B cell (primary cell): ENCODE measurements around the gene FRZB. TPM values are rescaled to one million over a fixed set of nuclear protein-coding genes. Genes with fewer than 3 reads are reported as not detected.

ENCODE experiments used
- ATAC-seq: fragments of 200-7000 bp; cut with Tn5 transposase; one replicate; pipeline ENCODE4 v1.10.0; 2021; ENCODE audit warnings: low read depth, mild to moderate bottlenecking, moderate number of reproducible peaks, moderate library complexity
- CTCF ChIA-PET: fragments of 350-600 bp; sonication (Branson Sonifier 250); formaldehyde crosslinking; loops from one replicate; lab custom pipeline; 2021; ENCODE audit warnings: antibody characterized with exemption, inconsistent platforms; lab: Charles Lee
- POLR2A ChIA-PET: fragments of 350-600 bp; sonication (Branson Sonifier 250); formaldehyde crosslinking; loops from one replicate; lab custom pipeline; 2021; ENCODE audit warnings: antibody characterized with exemption; lab: Charles Lee
- DNase-seq: peaks from one replicate; pipeline ENCODE4 v3.0.0; 2013
- H2AFZ ChIP-seq: 2 replicates; pipeline ENCODE4 v1.6.1; 2012; ENCODE audit warnings: mild to moderate bottlenecking, low read depth, low read length; ENCODE audit not compliant: insufficient read depth, poor library complexity, severe bottlenecking
- H3K27ac ChIP-seq, 2 donors: 1 replicate in 1 of 2; 2 replicates in 1 of 2; pipeline ENCODE4 v1.5.1; 2012 to 2013; ENCODE audit warnings: low read length in 2 of 2, mild to moderate bottlenecking in 2 of 2, moderate library complexity in 1 of 2
- H3K27me3 ChIP-seq, 4 experiments: fragments of 200-600 bp in 1 of 4; sonication (generic) in 1 of 4; replicated peaks in 1 of 4; 1 replicate in 2 of 4; 2 replicates in 2 of 4; pipeline versions ENCODE4 v1.6.1 to v1.7.0; 2013 to 2016; ENCODE audit warnings: low read length in 3 of 4, mild to moderate bottlenecking in 2 of 4, mixed read lengths in 1 of 4, moderate library complexity in 1 of 4; ENCODE audit not compliant: insufficient read depth in 4 of 4, control insufficient read depth in 3 of 4; ENCODE audit errors: control extremely low read depth in 1 of 4
- H3K36me3 ChIP-seq, 2 experiments: replicated peaks in 1 of 2; 1 replicate in 1 of 2; 2 replicates in 1 of 2; pipeline versions ENCODE4 v1.6.1 to v1.7.1; 2013; ENCODE audit warnings: low read length in 1 of 2; ENCODE audit not compliant: insufficient read depth in 2 of 2, control insufficient read depth in 1 of 2; ENCODE audit errors: control extremely low read depth in 1 of 2, extremely low read depth in 1 of 2
- H3K4me1 ChIP-seq, 2 donors: fragments of 200-600 bp in 1 of 2; sonication (generic) in 1 of 2; 1 replicate in 1 of 2; 2 replicates in 1 of 2; pipeline versions ENCODE4 v1.5.1 to v1.6.1; 2013 to 2017; ENCODE audit warnings: low read length in 2 of 2; ENCODE audit not compliant: control insufficient read depth in 2 of 2, insufficient read depth in 2 of 2
- H3K4me2 ChIP-seq: replicated peaks from 2 replicates; pipeline ENCODE3; 2012; ENCODE audit warnings: mild to moderate bottlenecking, low read depth, low read length; ENCODE audit not compliant: poor library complexity, severe bottlenecking
- H3K4me3 ChIP-seq, 5 experiments: fragments of 200-600 bp in 1 of 5; sonication (generic) in 1 of 5; 1 replicate in 3 of 5; 2 replicates in 2 of 5; pipeline versions ENCODE4 v1.5.1 to v1.7.0; 2011 to 2016; ENCODE audit warnings: low read length in 4 of 5, mild to moderate bottlenecking in 4 of 5, low read depth in 2 of 5, control low read depth in 1 of 5, moderate library complexity in 1 of 5; ENCODE audit not compliant: insufficient read depth in 1 of 5; ENCODE audit errors: control extremely low read depth in 1 of 5, extremely low read depth in 1 of 5
- H3K79me2 ChIP-seq: fragments of 200-600 bp; sonication (generic); one replicate; pipeline ENCODE4 v1.6.0; 2016; ENCODE audit warnings: low read length; ENCODE audit not compliant: control insufficient read depth, insufficient read depth
- H3K9ac ChIP-seq: fragments of 200-600 bp; sonication (generic); 2 replicates; pipeline ENCODE4 v1.6.1; 2017; ENCODE audit warnings: mild to moderate bottlenecking, low read length, moderate library complexity
- H3K9me3 ChIP-seq, 3 donors: one replicate each; pipeline versions ENCODE4 v1.6.1 to v1.7.1; 2013; ENCODE audit warnings: low read length in 2 of 3; ENCODE audit not compliant: control insufficient read depth in 2 of 3, insufficient read depth in 1 of 3; ENCODE audit errors: control extremely low read depth in 1 of 3
- H4K20me1 ChIP-seq: 2 replicates; pipeline ENCODE4 v1.6.0; 2012; ENCODE audit warnings: mild to moderate bottlenecking, low read length; ENCODE audit not compliant: insufficient read depth, control insufficient read depth, poor library complexity, severe bottlenecking
- H3K27ac Mint-ChIP-seq: one replicate; pipeline ENCODE4 v1.8.0; 2021; ENCODE audit warnings: mixed read lengths
- H3K27me3 Mint-ChIP-seq: one replicate; pipeline ENCODE4 v1.8.0; 2021; ENCODE audit warnings: mixed read lengths
- H3K4me1 Mint-ChIP-seq: one replicate; pipeline ENCODE4 v1.8.0; 2021; ENCODE audit warnings: mixed read lengths
- H3K4me3 Mint-ChIP-seq: one replicate; pipeline ENCODE4 v1.8.0; 2021; ENCODE audit warnings: mixed read lengths
- H3K9me3 Mint-ChIP-seq: one replicate; pipeline ENCODE4 v1.8.0; 2022; ENCODE audit warnings: mixed read lengths; ENCODE audit not compliant: insufficient read depth
- CTCF ChIP-seq: fragments of 200-600 bp; IDR thresholded peaks from one replicate; pipeline ENCODE4 v1.8.0; 2022; ENCODE audit warnings: antibody characterized with exemption, mild to moderate bottlenecking
- EZH2 ChIP-seq: IDR thresholded peaks from 2 replicates; pipeline ENCODE4 v1.6.1; 2012; ENCODE audit warnings: borderline replicate concordance, low read depth, mild to moderate bottlenecking, moderate library complexity, low read length; ENCODE audit not compliant: insufficient read depth, poor library complexity, severe bottlenecking
- WGBS: methylation state at CpG from one replicate; pipeline ENCODE4 v1.1.5; 2013; ENCODE audit warnings: missing lambda C conversion rate; ENCODE audit not compliant: insufficient coverage; 5-methylcytosine and 5-hydroxymethylcytosine counted together
- intact Hi-C: fragments of 100-400 bp; cut with micrococcal nuclease; formaldehyde crosslinking; loops from one replicate; pipeline ENCODE4 v1.10.0; 2022
- polyA plus RNA-seq: library from polyadenylated mRNA; depleted of rRNA; stranded (reverse); fragments of >200 nt; gene quantifications from 2 replicates; pipeline ENCODE4 v1.2.3, GENCODE V29; 2012
- total RNA-seq, 2 donors: library from RNA; stranded (reverse); fragments of 120-200 nt in 1 of 2; gene quantifications; 1 replicate in 1 of 2; 2 replicates in 1 of 2; pipeline versions ENCODE4 v1.2.3 to v1.2.4, GENCODE V29; 2013 to 2022

FRZB gene
- total and polyA plus RNA-seq, 2 donors (not counting 1 experiment from before 2014, with no cell fraction given), result 0.27 TPM; not detected in 1

- no peaks in the 10 kb centered on the region for H3K4me1 Mint-ChIP-seq
- ChIA-PET POLR2A (no interaction called here), CTCF (no interaction called here)
- no peak overlapping the region for H2AFZ ChIP-seq
- no peak overlapping the region for H3K9ac ChIP-seq
- no peak for TF ChIP-seq EZH2
- TF ChIP-seq CTCF, result no peak
- no peaks in the 10 kb centered on the region for H4K20me1 ChIP-seq
- ATAC-seq (no peak), DNase-seq (no peak)
- H3K27me3 Mint-ChIP-seq, result peaks cover 29% of the 10 kb centered on the region
- no peak overlapping the region for H3K4me2 ChIP-seq
- H3K27me3 ChIP-seq, result no peaks in the 10 kb centered on the region
- no peaks in the 10 kb centered on the region for H3K36me3 ChIP-seq
- H3K79me2 ChIP-seq, result no peaks in the 10 kb centered on the region
- intact Hi-C loops, result no loop called here
- no peak overlapping the region for H3K4me3 Mint-ChIP-seq
- H3K9me3 ChIP-seq, result no peaks in the 10 kb centered on the region
- H3K27ac ChIP-seq, result no peak overlapping the region
- H3K27ac Mint-ChIP-seq, result no peak overlapping the region
- H3K4me3 ChIP-seq, result no peak overlapping the region
- no peaks in the 10 kb centered on the region for H3K9me3 Mint-ChIP-seq
- no peaks in the 10 kb centered on the region for H3K4me1 ChIP-seq
- WGBS, result no CpG with 5 or more reads among the region's 1 CpG
These were observed 14.3 kb downstream of the FRZB start for GRCh38 chr2:182852090-182852489.

GRCh38 chr2:182845794-182846417, 20.5 kb downstream of the FRZB start:
- 100% methylated on average over 1 of the region's 3 CpGs for WGBS
- Histone ChIP-seq H3K27me3 (peaks cover 0 to 8% (median 0%) of the 10 kb centered on the region in 4 experiments), H3K4me3 (no peak overlapping the region), H3K9me3 (no peaks in the 10 kb centered on the region), H3K79me2 (no peaks in the 10 kb centered on the region), H4K20me1 (no peaks in the 10 kb centered on the region), H3K36me3 (no peaks in the 10 kb centered on the region), H3K27ac (no peak overlapping the region), H3K4me1 (no peaks in the 10 kb centered on the region), H3K9ac (no peak overlapping the region), H3K4me2 (no peak overlapping the region), H2AFZ (no peak overlapping the region)
- POLR2A ChIA-PET, result no interaction called here
- TF ChIP-seq CTCF (no peak), EZH2 (no peak)
- DNase-seq, result no peak
- Mint-ChIP-seq H3K4me3 (no peak overlapping the region), H3K27ac (no peak overlapping the region), H3K9me3 (no peaks in the 10 kb centered on the region), H3K27me3 (peaks cover 31% of the 10 kb centered on the region), H3K4me1 (no peaks in the 10 kb centered on the region)
- intact Hi-C loops, result no loop called here
- CTCF ChIA-PET, result interaction anchor here (0.5 kb wide), 1 partner anchor 127 kb away, joined by 3 read pairs; no protein-coding TSS in a partner anchor
- ATAC-seq, result no peak
